B cell (primary cell): ENCODE measurements around the gene UNC13D. TPM values are rescaled to one million over a fixed set of nuclear protein-coding genes. Genes with fewer than 3 reads are reported as not detected.

Experiments
- ATAC-seq: fragments of 200-7000 bp; cut with Tn5 transposase; one replicate; pipeline ENCODE4 v1.10.0; 2021; ENCODE audit warnings: low read depth, mild to moderate bottlenecking, moderate number of reproducible peaks, moderate library complexity
- CTCF ChIA-PET: fragments of 350-600 bp; sonication (Branson Sonifier 250); formaldehyde crosslinking; loops from one replicate; lab custom pipeline; 2021; ENCODE audit warnings: antibody characterized with exemption, inconsistent platforms; lab: Charles Lee
- POLR2A ChIA-PET: fragments of 350-600 bp; sonication (Branson Sonifier 250); formaldehyde crosslinking; loops from one replicate; lab custom pipeline; 2021; ENCODE audit warnings: antibody characterized with exemption; lab: Charles Lee
- DNase-seq: peaks from one replicate; pipeline ENCODE4 v3.0.0; 2013
- H2AFZ ChIP-seq: 2 replicates; pipeline ENCODE4 v1.6.1; 2012; ENCODE audit warnings: mild to moderate bottlenecking, low read depth, low read length; ENCODE audit not compliant: insufficient read depth, poor library complexity, severe bottlenecking
- H3K27ac ChIP-seq, 2 donors: 1 replicate in 1 of 2; 2 replicates in 1 of 2; pipeline ENCODE4 v1.5.1; 2012 to 2013; ENCODE audit warnings: low read length in 2 of 2, mild to moderate bottlenecking in 2 of 2, moderate library complexity in 1 of 2
- H3K27me3 ChIP-seq, 4 experiments: fragments of 200-600 bp in 1 of 4; sonication (generic) in 1 of 4; replicated peaks in 1 of 4; 1 replicate in 2 of 4; 2 replicates in 2 of 4; pipeline versions ENCODE4 v1.6.1 to v1.7.0; 2013 to 2016; ENCODE audit warnings: low read length in 3 of 4, mild to moderate bottlenecking in 2 of 4, mixed read lengths in 1 of 4, moderate library complexity in 1 of 4; ENCODE audit not compliant: insufficient read depth in 4 of 4, control insufficient read depth in 3 of 4; ENCODE audit errors: control extremely low read depth in 1 of 4
- H3K36me3 ChIP-seq, 2 experiments: replicated peaks in 1 of 2; 1 replicate in 1 of 2; 2 replicates in 1 of 2; pipeline versions ENCODE4 v1.6.1 to v1.7.1; 2013; ENCODE audit warnings: low read length in 1 of 2; ENCODE audit not compliant: insufficient read depth in 2 of 2, control insufficient read depth in 1 of 2; ENCODE audit errors: control extremely low read depth in 1 of 2, extremely low read depth in 1 of 2
- H3K4me1 ChIP-seq, 2 donors: fragments of 200-600 bp in 1 of 2; sonication (generic) in 1 of 2; 1 replicate in 1 of 2; 2 replicates in 1 of 2; pipeline versions ENCODE4 v1.5.1 to v1.6.1; 2013 to 2017; ENCODE audit warnings: low read length in 2 of 2; ENCODE audit not compliant: control insufficient read depth in 2 of 2, insufficient read depth in 2 of 2
- H3K4me2 ChIP-seq: replicated peaks from 2 replicates; pipeline ENCODE3; 2012; ENCODE audit warnings: mild to moderate bottlenecking, low read depth, low read length; ENCODE audit not compliant: poor library complexity, severe bottlenecking
- H3K4me3 ChIP-seq, 5 experiments: fragments of 200-600 bp in 1 of 5; sonication (generic) in 1 of 5; 1 replicate in 3 of 5; 2 replicates in 2 of 5; pipeline versions ENCODE4 v1.5.1 to v1.7.0; 2011 to 2016; ENCODE audit warnings: low read length in 4 of 5, mild to moderate bottlenecking in 4 of 5, low read depth in 2 of 5, control low read depth in 1 of 5, moderate library complexity in 1 of 5; ENCODE audit not compliant: insufficient read depth in 1 of 5; ENCODE audit errors: control extremely low read depth in 1 of 5, extremely low read depth in 1 of 5
- H3K79me2 ChIP-seq: fragments of 200-600 bp; sonication (generic); one replicate; pipeline ENCODE4 v1.6.0; 2016; ENCODE audit warnings: low read length; ENCODE audit not compliant: control insufficient read depth, insufficient read depth
- H3K9ac ChIP-seq: fragments of 200-600 bp; sonication (generic); 2 replicates; pipeline ENCODE4 v1.6.1; 2017; ENCODE audit warnings: mild to moderate bottlenecking, low read length, moderate library complexity
- H3K9me3 ChIP-seq, 3 donors: one replicate each; pipeline versions ENCODE4 v1.6.1 to v1.7.1; 2013; ENCODE audit warnings: low read length in 2 of 3; ENCODE audit not compliant: control insufficient read depth in 2 of 3, insufficient read depth in 1 of 3; ENCODE audit errors: control extremely low read depth in 1 of 3
- H4K20me1 ChIP-seq: 2 replicates; pipeline ENCODE4 v1.6.0; 2012; ENCODE audit warnings: mild to moderate bottlenecking, low read length; ENCODE audit not compliant: insufficient read depth, control insufficient read depth, poor library complexity, severe bottlenecking
- H3K27ac Mint-ChIP-seq: one replicate; pipeline ENCODE4 v1.8.0; 2021; ENCODE audit warnings: mixed read lengths
- H3K27me3 Mint-ChIP-seq: one replicate; pipeline ENCODE4 v1.8.0; 2021; ENCODE audit warnings: mixed read lengths
- H3K4me1 Mint-ChIP-seq: one replicate; pipeline ENCODE4 v1.8.0; 2021; ENCODE audit warnings: mixed read lengths
- H3K4me3 Mint-ChIP-seq: one replicate; pipeline ENCODE4 v1.8.0; 2021; ENCODE audit warnings: mixed read lengths
- H3K9me3 Mint-ChIP-seq: one replicate; pipeline ENCODE4 v1.8.0; 2022; ENCODE audit warnings: mixed read lengths; ENCODE audit not compliant: insufficient read depth
- EZH2 ChIP-seq: IDR thresholded peaks from 2 replicates; pipeline ENCODE4 v1.6.1; 2012; ENCODE audit warnings: borderline replicate concordance, low read depth, mild to moderate bottlenecking, moderate library complexity, low read length; ENCODE audit not compliant: insufficient read depth, poor library complexity, severe bottlenecking
- WGBS: methylation state at CpG from one replicate; pipeline ENCODE4 v1.1.5; 2013; ENCODE audit warnings: missing lambda C conversion rate; ENCODE audit not compliant: insufficient coverage; 5-methylcytosine and 5-hydroxymethylcytosine counted together
- intact Hi-C: fragments of 100-400 bp; cut with micrococcal nuclease; formaldehyde crosslinking; loops from one replicate; pipeline ENCODE4 v1.10.0; 2022
- polyA plus RNA-seq: library from polyadenylated mRNA; depleted of rRNA; stranded (reverse); fragments of >200 nt; gene quantifications from 2 replicates; pipeline ENCODE4 v1.2.3, GENCODE V29; 2012
- total RNA-seq, 2 donors: library from RNA; stranded (reverse); fragments of 120-200 nt in 1 of 2; gene quantifications; 1 replicate in 1 of 2; 2 replicates in 1 of 2; pipeline versions ENCODE4 v1.2.3 to v1.2.4, GENCODE V29; 2013 to 2022
- TF ChIP-seq, protein P1 (sequence below): fragments of 200-600 bp; IDR thresholded peaks from one replicate; pipeline ENCODE4 v1.8.0; 2022; ENCODE audit warnings: antibody characterized with exemption, mild to moderate bottlenecking

Gene UNC13D
- total and polyA plus RNA-seq, 2 donors (not counting 1 experiment from before 2014, with no cell fraction given): 101 to 107 TPM

GRCh38 chr17:75856062-75856756 lies 12.0 kb upstream of the UNC13D start:
- H3K9ac ChIP-seq: peak overlapping the region; percentile 95
- DNase-seq: no peak
- Mint-ChIP-seq H3K27me3 (no peaks in the 10 kb centered on the region), H3K4me1 (peaks cover 42% of the 10 kb centered on the region), H3K27ac (no peak overlapping the region), H3K9me3 (no peaks in the 10 kb centered on the region), H3K4me3 (no peak overlapping the region)
- H3K79me2 ChIP-seq: peaks cover 40% of the 10 kb centered on the region
- CTCF ChIA-PET: interaction anchor here (0.7 to 4.1 kb wide), 14 partner anchors 12 to 400 kb away, joined by 3 to 53 read pairs (median 12); partner anchors contain the start of genes ACOX1, GALK1, MRPL38 and TEN1
- H3K27me3 ChIP-seq: no peaks in the 10 kb centered on the region
- peaks cover 34 to 56% of the 10 kb centered on the region in 2 donors for H3K4me1 ChIP-seq
- H3K27ac ChIP-seq: peak overlapping the region; percentile 89 to 92
- no peak for ATAC-seq
- H2AFZ ChIP-seq: peak overlapping the region; percentile 76
- WGBS: under 1% methylated on average over 18 of the region's 24 CpGs
- peaks cover 3 to 10% of the 10 kb centered on the region in 2 experiments for H3K36me3 ChIP-seq
- no peaks in the 10 kb centered on the region for H3K9me3 ChIP-seq
- H4K20me1 ChIP-seq: no peaks in the 10 kb centered on the region
- TF ChIP-seq EZH2: no peak
- TF ChIP-seq, protein P1, sequence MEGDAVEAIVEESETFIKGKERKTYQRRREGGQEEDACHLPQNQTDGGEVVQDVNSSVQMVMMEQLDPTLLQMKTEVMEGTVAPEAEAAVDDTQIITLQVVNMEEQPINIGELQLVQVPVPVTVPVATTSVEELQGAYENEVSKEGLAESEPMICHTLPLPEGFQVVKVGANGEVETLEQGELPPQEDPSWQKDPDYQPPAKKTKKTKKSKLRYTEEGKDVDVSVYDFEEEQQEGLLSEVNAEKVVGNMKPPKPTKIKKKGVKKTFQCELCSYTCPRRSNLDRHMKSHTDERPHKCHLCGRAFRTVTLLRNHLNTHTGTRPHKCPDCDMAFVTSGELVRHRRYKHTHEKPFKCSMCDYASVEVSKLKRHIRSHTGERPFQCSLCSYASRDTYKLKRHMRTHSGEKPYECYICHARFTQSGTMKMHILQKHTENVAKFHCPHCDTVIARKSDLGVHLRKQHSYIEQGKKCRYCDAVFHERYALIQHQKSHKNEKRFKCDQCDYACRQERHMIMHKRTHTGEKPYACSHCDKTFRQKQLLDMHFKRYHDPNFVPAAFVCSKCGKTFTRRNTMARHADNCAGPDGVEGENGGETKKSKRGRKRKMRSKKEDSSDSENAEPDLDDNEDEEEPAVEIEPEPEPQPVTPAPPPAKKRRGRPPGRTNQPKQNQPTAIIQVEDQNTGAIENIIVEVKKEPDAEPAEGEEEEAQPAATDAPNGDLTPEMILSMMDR: peak; percentile 2
- intact Hi-C loops: loop anchor here (5.0 to 10.0 kb wide), 2 partner anchors 191 to 246 kb away; partner anchors contain the start of genes EXOC7, RECQL5 and SAP30BP
- POLR2A ChIA-PET: interaction anchor here (0.6 to 3.6 kb wide), 14 partner anchors 11 to 768 kb away, joined by 3 to 82 read pairs (median 8); partner anchors contain the start of genes GALK1, TRIM47, TRIM65 and UNC13D
- H3K4me3 ChIP-seq: peak overlapping the region; percentile 46 to 98 (median 94)
- peak overlapping the region; percentile 85 for H3K4me2 ChIP-seq
